Activated CD4-positive, alpha-beta T cell treated with anti-CD3 and anti-CD28 coated beads for 36 hours (primary cell): Measurements from ENCODE around the gene CXorf49. TPM values are rescaled to one million over a fixed set of nuclear protein-coding genes. Genes with fewer than 3 reads are reported as not detected.
"Not testable (repeated sequence)": the region's sequence is repeated elsewhere in the genome, so short reads cannot be mapped to it uniquely, and the experiment has no call there.

ENCODE experiments used
- ATAC-seq: fragments of 200-7000 bp; cut with Tn5 transposase; one replicate; pipeline ENCODE4 v1.10.0; 2021; ENCODE audit warnings: mild to moderate bottlenecking, moderate library complexity
- CTCF ChIA-PET: fragments of 350-600 bp; sonication (Branson Sonifier 250); formaldehyde crosslinking; loops from one replicate; lab custom pipeline; 2021; ENCODE audit warnings: antibody characterized with exemption; lab: Charles Lee
- POLR2A ChIA-PET: fragments of 350-600 bp; sonication (Branson Sonifier 250); formaldehyde crosslinking; loops from one replicate; lab custom pipeline; 2021; ENCODE audit warnings: antibody characterized with exemption, inconsistent platforms; lab: Charles Lee
- DNase-seq: peaks from one replicate; pipeline ENCODE4 v3.0.0-alpha.2; 2020
- H3K27ac Mint-ChIP-seq: one replicate; pipeline ENCODE4 v1.8.0; 2021; ENCODE audit warnings: mixed read lengths
- H3K27me3 Mint-ChIP-seq: one replicate; pipeline ENCODE4 v1.8.0; 2021; ENCODE audit warnings: mixed read lengths
- H3K36me3 Mint-ChIP-seq: one replicate; pipeline ENCODE4 v1.8.0; 2021; ENCODE audit warnings: low read depth, mixed read lengths
- H3K4me1 Mint-ChIP-seq: one replicate; pipeline ENCODE4 v1.8.0; 2021; ENCODE audit warnings: mixed read lengths
- H3K4me3 Mint-ChIP-seq: one replicate; pipeline ENCODE4 v1.8.0; 2021; ENCODE audit warnings: mild to moderate bottlenecking, moderate library complexity, mixed read lengths
- H3K9me3 Mint-ChIP-seq: one replicate; pipeline ENCODE4 v1.8.0; 2021; ENCODE audit warnings: low read depth, mixed read lengths
- intact Hi-C, 2 experiments: fragments of 100-400 bp; cut with DNase I in 1 of 2; cut with micrococcal nuclease in 1 of 2; formaldehyde crosslinking; loops; one replicate each; pipeline versions ENCODE4 v1.14.2 to v1.15.1; 2022 to 2024; cut with DNase I, micrococcal nuclease
- total RNA-seq, 2 experiments: library from RNA; stranded (reverse); gene quantifications; one replicate each; pipeline ENCODE4 v1.2.3, GENCODE V29; 2021

The CXorf49 gene
- total RNA-seq, 2 experiments from 2014 or later, result not detected

- H3K36me3 Mint-ChIP-seq, H3K4me1 Mint-ChIP-seq, CTCF ChIA-PET, H3K9me3 Mint-ChIP-seq, H3K27ac Mint-ChIP-seq, POLR2A ChIA-PET, intact Hi-C loops, H3K4me3 Mint-ChIP-seq, DNase-seq, H3K27me3 Mint-ChIP-seq, ATAC-seq: not testable (repeated sequence)
Measured at GRCh38 chrX:71699023-71699344, 19.1 kb downstream of the CXorf49 start.

DNA sequence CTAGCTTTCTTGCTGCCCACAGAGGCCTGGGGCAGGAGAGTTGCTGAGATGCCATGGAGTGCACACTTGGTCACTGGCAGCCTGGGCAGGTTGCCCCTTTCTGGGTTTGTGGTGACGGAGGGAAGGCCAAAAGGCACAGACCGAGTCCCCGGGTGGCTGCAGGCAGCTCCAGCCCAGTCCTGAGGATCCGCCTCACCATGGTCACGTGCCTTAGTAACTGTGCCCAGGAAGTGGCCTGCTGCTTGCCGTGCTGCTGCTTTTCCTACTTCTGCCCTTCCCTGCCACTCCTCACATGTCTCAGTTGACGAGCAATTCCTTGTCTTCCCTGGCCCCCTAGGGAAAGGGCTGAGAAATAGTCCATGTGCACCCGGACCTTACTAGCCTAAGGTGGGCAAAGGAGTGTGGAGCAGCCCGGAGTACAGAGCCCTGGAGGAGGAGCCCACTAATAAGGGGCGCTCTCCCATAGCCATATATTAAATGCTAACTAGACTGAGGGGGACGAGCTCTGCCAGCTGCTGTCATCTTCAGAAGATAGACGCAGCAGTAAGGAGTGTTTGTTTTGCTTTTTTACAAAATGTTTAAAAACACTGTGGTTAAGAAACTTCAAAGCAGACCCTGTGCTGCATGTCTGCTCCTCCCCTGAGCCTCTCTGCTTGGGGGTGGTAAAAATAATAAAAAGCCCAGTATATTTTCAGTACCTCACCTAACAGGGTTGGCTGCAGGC is 19.6 kb downstream of the CXorf49 start:
- H3K4me1 Mint-ChIP-seq, ATAC-seq, H3K9me3 Mint-ChIP-seq, H3K27me3 Mint-ChIP-seq, H3K36me3 Mint-ChIP-seq, intact Hi-C loops, H3K27ac Mint-ChIP-seq, POLR2A ChIA-PET, CTCF ChIA-PET, DNase-seq, H3K4me3 Mint-ChIP-seq: not testable (repeated sequence)

- intact Hi-C loops, result not testable (repeated sequence)
Measured at GRCh38 chrX:71697466-71698298, 20.4 kb downstream of the CXorf49 start.

DNA sequence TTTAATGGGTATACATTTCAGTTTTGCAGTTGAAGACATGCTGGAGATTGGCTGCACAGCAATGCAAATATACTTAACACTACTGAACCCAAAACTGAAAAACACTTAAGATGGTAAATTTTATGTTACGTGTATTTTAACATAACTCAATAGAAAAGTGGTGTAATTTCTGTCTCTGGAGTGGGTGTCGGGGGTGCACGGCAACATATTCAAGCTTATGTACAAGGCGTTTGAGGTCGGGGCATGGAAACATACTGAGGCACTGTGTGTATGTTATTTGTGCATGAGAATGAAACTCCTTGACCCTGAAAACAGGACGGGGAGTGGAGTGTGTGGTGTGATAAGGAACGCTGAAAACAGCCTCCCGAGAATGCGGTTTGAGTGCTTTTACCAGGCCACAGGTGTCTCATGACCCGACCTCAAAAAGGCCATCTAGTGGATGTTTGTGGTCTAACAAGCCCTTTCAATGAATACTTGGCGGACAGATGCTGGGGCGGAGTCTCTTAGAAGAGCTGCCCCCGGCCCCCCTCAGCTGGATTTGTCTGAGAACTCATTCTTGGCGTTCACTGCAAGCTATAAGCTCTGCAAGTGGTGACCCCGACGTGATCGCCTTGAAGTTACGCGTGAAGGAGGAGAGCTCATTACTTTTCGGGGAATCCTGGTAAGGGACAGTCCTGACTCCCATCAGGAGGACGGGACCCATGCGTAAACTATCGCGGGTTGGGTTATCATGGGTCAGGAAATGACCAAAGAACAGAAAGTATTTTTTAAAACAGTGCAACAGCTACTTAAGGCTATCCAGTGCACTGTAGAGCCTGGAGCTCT is 21.2 kb downstream of the CXorf49 start:
- DNase-seq, POLR2A ChIA-PET, H3K4me1 Mint-ChIP-seq, H3K36me3 Mint-ChIP-seq, CTCF ChIA-PET, H3K4me3 Mint-ChIP-seq, intact Hi-C loops, H3K27ac Mint-ChIP-seq, H3K27me3 Mint-ChIP-seq, H3K9me3 Mint-ChIP-seq: not testable (repeated sequence)
- peak; percentile 77 for ATAC-seq

More at GRCh38 chrX:71697466-71698298, 20.4 kb downstream of the CXorf49 start:
- ATAC-seq, CTCF ChIA-PET, H3K36me3 Mint-ChIP-seq, H3K4me3 Mint-ChIP-seq, H3K9me3 Mint-ChIP-seq, H3K27ac Mint-ChIP-seq, POLR2A ChIA-PET, H3K27me3 Mint-ChIP-seq, H3K4me1 Mint-ChIP-seq, DNase-seq: not testable (repeated sequence)

DNA sequence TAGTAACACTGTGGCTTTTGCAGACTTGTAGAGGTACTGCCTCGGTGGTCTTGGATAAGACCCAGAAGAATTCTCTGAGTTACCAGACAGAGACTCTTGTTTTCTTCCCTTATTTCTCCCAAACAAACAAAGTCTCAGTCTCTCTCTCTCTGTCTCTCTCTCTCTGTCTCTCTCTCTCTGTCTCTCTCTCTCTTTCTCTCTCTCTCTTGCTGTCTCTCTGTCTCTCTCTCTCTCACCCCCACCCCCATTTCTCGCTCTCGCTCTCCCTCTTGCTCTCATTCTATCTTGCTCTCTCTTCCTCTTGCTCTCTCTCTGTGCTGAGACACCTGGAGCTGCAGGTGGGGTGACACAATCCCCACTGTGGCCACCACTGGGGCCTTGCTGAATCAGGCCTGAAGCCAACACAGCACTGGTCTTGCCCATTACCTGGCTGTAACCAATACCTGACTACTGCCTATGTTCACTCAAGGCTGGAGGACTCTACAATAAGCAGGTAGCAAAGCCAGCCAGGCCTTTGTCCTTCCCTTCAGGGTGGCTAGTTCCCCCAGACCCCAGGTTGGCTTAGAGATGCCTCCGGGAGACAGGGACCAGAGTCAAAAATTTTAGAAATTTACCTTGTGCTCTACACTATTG is 38.4 kb downstream of the CXorf49 start:
- DNase-seq (no peak), ATAC-seq (no peak)
- no peaks in the 10 kb centered on the region for H3K36me3 Mint-ChIP-seq
- H3K27ac Mint-ChIP-seq, result no peak overlapping the region
- H3K27me3 Mint-ChIP-seq, result peaks cover 1% of the 10 kb centered on the region
- ChIA-PET CTCF (no interaction called here), POLR2A (no interaction called here)
- no peaks in the 10 kb centered on the region for H3K9me3 Mint-ChIP-seq
- H3K4me3 Mint-ChIP-seq, result no peak overlapping the region
- H3K4me1 Mint-ChIP-seq, result no peaks in the 10 kb centered on the region
- intact Hi-C loops, result no loop called here

DNA sequence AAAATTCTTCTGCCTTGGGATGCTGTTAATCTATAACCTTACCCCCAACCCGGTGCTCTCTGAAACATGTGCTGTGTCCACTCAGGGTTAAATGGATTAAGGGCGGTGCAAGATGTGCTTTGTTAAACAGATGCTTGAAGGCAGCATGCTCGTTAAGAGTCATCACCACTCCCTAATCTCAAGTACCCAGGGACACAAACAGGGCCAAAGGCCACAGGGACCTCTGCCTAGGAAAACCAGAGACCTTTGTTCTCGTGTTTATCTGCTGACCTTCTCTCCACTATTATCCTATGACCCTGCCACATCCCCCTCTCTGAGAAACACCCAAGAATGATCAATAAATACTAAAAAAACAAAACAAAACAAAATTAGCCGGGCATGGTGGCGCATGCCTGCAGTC is 40.9 kb downstream of the CXorf49 start:
- H3K27me3 Mint-ChIP-seq, ATAC-seq, POLR2A ChIA-PET: not testable (repeated sequence)

DNA sequence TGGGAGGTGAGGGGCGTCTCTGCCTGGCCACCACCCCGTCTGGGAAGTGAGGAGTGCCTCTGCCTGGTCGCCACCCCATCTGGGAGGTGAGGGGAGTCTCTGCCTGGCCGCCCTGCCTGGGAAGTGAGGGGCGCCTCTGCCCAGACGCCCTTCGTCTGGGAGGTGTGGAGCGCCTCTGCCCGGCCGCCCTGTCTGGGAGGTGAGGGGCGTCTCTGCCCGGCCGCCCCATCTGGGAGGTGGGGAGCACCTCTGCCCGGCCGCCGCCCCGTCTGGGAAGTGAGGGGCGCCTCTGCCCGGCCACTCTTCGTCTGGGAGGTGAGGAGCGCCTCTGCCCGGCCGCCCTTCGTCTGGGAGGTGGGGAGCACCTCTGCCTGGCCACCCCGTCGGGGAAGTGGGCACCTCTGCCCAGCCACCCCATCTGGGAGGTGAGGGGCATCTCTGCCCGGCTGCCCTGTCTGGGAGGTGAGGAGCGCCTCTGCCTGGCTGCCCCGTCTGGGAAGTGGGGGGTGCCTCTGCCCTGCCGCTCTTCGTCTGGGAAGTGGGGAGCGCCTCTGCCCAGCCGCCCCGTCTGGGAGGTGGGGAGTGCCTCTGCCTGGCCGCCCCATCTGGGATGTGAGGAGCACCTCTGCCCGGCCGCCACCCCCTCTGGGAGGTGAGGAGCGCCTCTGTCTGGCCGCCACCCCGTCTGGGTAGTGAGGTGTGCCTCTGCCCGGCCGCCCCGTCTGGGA is 41.9 kb downstream of the CXorf49 start:
- H3K27ac Mint-ChIP-seq, CTCF ChIA-PET, POLR2A ChIA-PET, H3K9me3 Mint-ChIP-seq, intact Hi-C loops, H3K36me3 Mint-ChIP-seq, DNase-seq, H3K27me3 Mint-ChIP-seq, H3K4me3 Mint-ChIP-seq, ATAC-seq: not testable (repeated sequence)
- peaks cover 10% of the 10 kb centered on the region for H3K4me1 Mint-ChIP-seq

More for the DNA sequence above, 40.9 kb downstream of the CXorf49 start:
- DNase-seq, H3K9me3 Mint-ChIP-seq, intact Hi-C loops, H3K27ac Mint-ChIP-seq, H3K4me3 Mint-ChIP-seq, CTCF ChIA-PET, H3K4me1 Mint-ChIP-seq, H3K36me3 Mint-ChIP-seq: not testable (repeated sequence)

DNA sequence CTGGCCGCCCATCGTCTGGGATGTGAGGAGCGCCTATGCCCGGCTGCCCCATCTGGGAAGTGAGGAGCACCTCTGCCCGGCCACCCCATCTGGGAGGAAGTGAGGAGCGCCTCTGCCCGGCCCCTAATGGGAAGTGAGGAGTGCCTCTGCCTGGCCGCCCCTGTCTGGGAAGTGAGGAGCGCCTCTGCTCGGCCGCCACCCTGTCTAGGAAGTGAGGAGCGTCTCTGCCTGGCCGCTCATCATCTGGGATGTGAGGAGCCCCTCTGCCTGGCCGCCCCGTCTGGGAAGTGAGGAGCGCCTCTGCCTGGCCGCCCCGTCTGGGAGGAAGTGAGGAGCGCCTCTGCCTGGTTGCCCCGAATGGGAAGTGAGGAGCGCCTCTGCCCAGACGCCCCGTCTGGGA is 42.4 kb downstream of the CXorf49 start:
- H3K4me3 Mint-ChIP-seq, H3K27me3 Mint-ChIP-seq, H3K27ac Mint-ChIP-seq, ATAC-seq, CTCF ChIA-PET, intact Hi-C loops, H3K36me3 Mint-ChIP-seq, DNase-seq, POLR2A ChIA-PET, H3K9me3 Mint-ChIP-seq: not testable (repeated sequence)
- H3K4me1 Mint-ChIP-seq, result peaks cover 16% of the 10 kb centered on the region

- CTCF ChIA-PET, result no interaction called here
- H3K4me1 Mint-ChIP-seq, result peaks cover 23% of the 10 kb centered on the region
- no peak overlapping the region for H3K4me3 Mint-ChIP-seq
- no peaks in the 10 kb centered on the region for H3K9me3 Mint-ChIP-seq
- DNase-seq (no peak), ATAC-seq (no peak)
- no peaks in the 10 kb centered on the region for H3K36me3 Mint-ChIP-seq
- no peak overlapping the region for H3K27ac Mint-ChIP-seq
- POLR2A ChIA-PET, result no interaction called here
- H3K27me3 Mint-ChIP-seq, result peaks cover 4% of the 10 kb centered on the region
- intact Hi-C loops, result no loop called here
Measured at GRCh38 chrX:71671938-71672337, 46.1 kb downstream of the CXorf49 start.

DNA sequence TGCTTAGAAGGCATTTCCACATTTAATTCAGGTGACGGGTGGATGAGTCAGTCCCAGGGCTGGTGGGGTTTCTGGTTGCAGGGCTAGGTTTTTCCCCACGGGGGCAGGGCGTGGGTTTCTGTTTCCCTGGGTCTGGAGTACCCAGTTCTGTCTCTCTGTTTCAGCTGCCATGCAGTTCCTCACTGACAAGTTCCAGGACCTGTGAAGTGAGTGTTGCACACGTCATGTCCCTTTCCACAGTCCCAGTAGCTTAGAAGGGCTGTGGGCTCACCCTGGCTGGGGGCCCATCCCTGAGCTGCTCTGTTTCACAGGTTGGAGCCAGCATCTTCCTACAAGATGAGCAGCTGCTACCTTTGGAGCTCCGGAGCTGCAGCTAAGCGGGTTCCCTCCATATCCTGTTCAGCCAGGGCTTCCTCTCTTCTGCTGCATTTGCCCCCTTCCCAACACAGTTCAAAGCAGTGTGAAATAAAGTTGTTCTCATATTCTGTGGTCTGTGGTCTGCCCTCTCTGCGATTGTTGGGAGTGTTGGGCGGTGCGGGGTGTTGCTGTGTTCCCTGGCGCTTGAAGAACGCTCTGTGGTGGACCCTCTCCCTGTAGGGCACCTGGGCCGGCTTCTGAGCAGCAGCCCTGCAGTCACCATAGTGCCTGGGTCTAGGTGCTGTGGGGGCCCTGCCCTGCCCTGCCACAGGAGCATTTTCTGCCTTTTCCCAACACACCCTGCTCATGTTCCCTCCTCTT is 46.9 kb downstream of the CXorf49 start:
- intact Hi-C loops, result no loop called here
- CTCF ChIA-PET, result interaction anchor here (0.8 to 0.9 kb wide), 2 partner anchors 9 to 226 kb away, joined by 3 to 4 read pairs; no protein-coding TSS in a partner anchor

More for the DNA sequence above, 46.9 kb downstream of the CXorf49 start:
- Mint-ChIP-seq H3K9me3 (no peaks in the 10 kb centered on the region), H3K27me3 (peaks cover 4% of the 10 kb centered on the region), H3K4me3 (no peak overlapping the region), H3K27ac (peak overlapping the region; percentile 15), H3K36me3 (no peaks in the 10 kb centered on the region), H3K4me1 (peaks cover 23% of the 10 kb centered on the region)
- DNase-seq, result peak; percentile 78
- POLR2A ChIA-PET, result interaction anchor here (0.5 kb wide), 1 partner anchor 120 kb away, joined by 4 read pairs; no protein-coding TSS in a partner anchor
- ATAC-seq, result peak; percentile 79
